Esophagus muscularis mucosa (tissue), 3 donors: ENCODE measurements around the gene POP7.

ENCODE experiments used
- POLR2AphosphoS5 ChIP-seq, 2 donors: sonication (generic); formaldehyde crosslinking; IDR thresholded peaks; one replicate each; pipeline ENCODE4 v1.6.1; 2017; ENCODE audit warnings: antibody characterized with exemption in 2 of 2
- TF ChIP-seq, protein P1 (sequence below), 3 experiments: fragments of 200-600 bp in 2 of 3; fragments of 450-650 bp in 1 of 3; sonication (generic) in 2 of 3; IDR thresholded peaks; one replicate each; pipeline ENCODE4 v1.5.1; 2017 to 2019; ENCODE audit warnings: antibody characterized with exemption in 3 of 3, mild to moderate bottlenecking in 2 of 3, moderate library complexity in 1 of 3

DNA sequence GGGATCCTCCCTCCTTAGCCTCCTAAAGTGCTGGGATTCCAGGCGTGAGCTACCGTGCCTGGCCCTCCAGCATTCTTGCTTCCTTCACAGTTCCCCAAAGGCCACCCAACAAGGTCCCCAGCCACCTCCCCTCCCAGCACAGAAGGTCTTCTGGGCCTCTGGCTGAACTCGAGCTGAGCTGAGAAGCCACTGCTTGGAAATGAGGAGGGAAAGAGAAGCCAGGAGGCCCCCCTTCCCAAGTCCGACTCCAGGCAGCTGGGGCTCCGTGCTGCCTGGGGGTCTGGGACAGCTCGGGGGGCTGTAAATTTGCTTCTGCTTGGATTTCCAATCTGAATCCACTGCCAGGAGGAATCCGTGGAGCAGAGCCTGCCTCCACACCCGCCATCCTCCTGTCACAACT lies 8.8 kb downstream of the POP7 start:
- TF ChIP-seq, protein P1, sequence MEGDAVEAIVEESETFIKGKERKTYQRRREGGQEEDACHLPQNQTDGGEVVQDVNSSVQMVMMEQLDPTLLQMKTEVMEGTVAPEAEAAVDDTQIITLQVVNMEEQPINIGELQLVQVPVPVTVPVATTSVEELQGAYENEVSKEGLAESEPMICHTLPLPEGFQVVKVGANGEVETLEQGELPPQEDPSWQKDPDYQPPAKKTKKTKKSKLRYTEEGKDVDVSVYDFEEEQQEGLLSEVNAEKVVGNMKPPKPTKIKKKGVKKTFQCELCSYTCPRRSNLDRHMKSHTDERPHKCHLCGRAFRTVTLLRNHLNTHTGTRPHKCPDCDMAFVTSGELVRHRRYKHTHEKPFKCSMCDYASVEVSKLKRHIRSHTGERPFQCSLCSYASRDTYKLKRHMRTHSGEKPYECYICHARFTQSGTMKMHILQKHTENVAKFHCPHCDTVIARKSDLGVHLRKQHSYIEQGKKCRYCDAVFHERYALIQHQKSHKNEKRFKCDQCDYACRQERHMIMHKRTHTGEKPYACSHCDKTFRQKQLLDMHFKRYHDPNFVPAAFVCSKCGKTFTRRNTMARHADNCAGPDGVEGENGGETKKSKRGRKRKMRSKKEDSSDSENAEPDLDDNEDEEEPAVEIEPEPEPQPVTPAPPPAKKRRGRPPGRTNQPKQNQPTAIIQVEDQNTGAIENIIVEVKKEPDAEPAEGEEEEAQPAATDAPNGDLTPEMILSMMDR (IDR thresholded peaks at IDR 0.05) = no peak
- no peak for TF ChIP-seq POLR2AphosphoS5 (IDR thresholded peaks at IDR 0.05)
